GM23338 (cell line): Measurements from ENCODE around the gene PRMT9.

Experiments
- CREB1 ChIP-seq: fragments of 250-450 bp; sonication (Bioruptor Pico); IDR thresholded peaks from 2 replicates; pipeline ENCODE4 v1.5.0; 2020; ENCODE audit warnings: low read depth, mild to moderate bottlenecking, moderate library complexity
- CTCF ChIP-seq, 2 experiments: fragments of 200-600 bp in 1 of 2; sonication (generic) in 1 of 2; conservative IDR thresholded peaks; 2 replicates each; pipeline versions ENCODE4 v1.5.1 to v1.6.1; 2016 to 2017; ENCODE audit warnings: antibody characterized with exemption in 2 of 2, low read depth in 2 of 2, mild to moderate bottlenecking in 2 of 2, moderate library complexity in 1 of 2
- ETS1 ChIP-seq: IDR thresholded peaks from 2 replicates; pipeline ENCODE4 v1.6.1; 2016; ENCODE audit warnings: antibody characterized with exemption
- EZH2 ChIP-seq: fragments of 200-600 bp; sonication (generic); IDR thresholded peaks from one replicate; pipeline ENCODE4 v1.8.0; 2017; ENCODE audit warnings: antibody characterized with exemption, mild to moderate bottlenecking, low read depth; ENCODE audit not compliant: unreplicated experiment
- EZH2phosphoT487 ChIP-seq: fragments of 200-600 bp; sonication (generic); IDR thresholded peaks from one replicate; pipeline ENCODE4 v1.8.1; 2018; ENCODE audit warnings: antibody characterized with exemption; ENCODE audit not compliant: unreplicated experiment
- JUNB ChIP-seq: IDR thresholded peaks from one replicate; pipeline ENCODE4 v1.6.1; 2016; ENCODE audit warnings: antibody characterized with exemption; ENCODE audit not compliant: unreplicated experiment
- POLR2AphosphoS5 ChIP-seq: IDR thresholded peaks from 2 replicates; pipeline ENCODE4 v1.6.1; 2016; ENCODE audit warnings: antibody characterized with exemption, low read depth
- REST ChIP-seq: IDR thresholded peaks from one replicate; pipeline ENCODE4 v1.6.1; 2018; ENCODE audit warnings: antibody characterized with exemption; ENCODE audit not compliant: unreplicated experiment

- TF ChIP-seq JUNB (no peak), CTCF (conservative IDR thresholded peaks at IDR 0.05; ENCODE audit: low read depth in 2 of 2) (no peak), CREB1 (no peak), POLR2AphosphoS5 (no peak), EZH2 (no peak), EZH2phosphoT487 (no peak), REST (no peak), ETS1 (no peak)
Observed at GRCh38 chr4:147674496-147674895, 9.5 kb downstream of the PRMT9 start.
